Mammary epithelial cell (primary cell): ENCODE data around the gene ZMAT3.

Experiments used
- CTCF ChIP-seq, 2 donors: IDR thresholded peaks in 1 of 2; conservative IDR thresholded peaks in 1 of 2; 2 replicates each; pipeline ENCODE4 v1.5.1; 2011 to 2012; ENCODE audit warnings: inconsistent platforms in 2 of 2, low read length in 2 of 2, mild to moderate bottlenecking in 2 of 2, control low read depth in 1 of 2, low read depth in 1 of 2; ENCODE audit not compliant: insufficient read depth in 1 of 2; ENCODE audit errors: extremely low read depth in 1 of 2
- EZH2 ChIP-seq: IDR thresholded peaks from 2 replicates; pipeline ENCODE4 v1.6.1; 2012; ENCODE audit warnings: low read length, inconsistent platforms, borderline replicate concordance

DNA sequence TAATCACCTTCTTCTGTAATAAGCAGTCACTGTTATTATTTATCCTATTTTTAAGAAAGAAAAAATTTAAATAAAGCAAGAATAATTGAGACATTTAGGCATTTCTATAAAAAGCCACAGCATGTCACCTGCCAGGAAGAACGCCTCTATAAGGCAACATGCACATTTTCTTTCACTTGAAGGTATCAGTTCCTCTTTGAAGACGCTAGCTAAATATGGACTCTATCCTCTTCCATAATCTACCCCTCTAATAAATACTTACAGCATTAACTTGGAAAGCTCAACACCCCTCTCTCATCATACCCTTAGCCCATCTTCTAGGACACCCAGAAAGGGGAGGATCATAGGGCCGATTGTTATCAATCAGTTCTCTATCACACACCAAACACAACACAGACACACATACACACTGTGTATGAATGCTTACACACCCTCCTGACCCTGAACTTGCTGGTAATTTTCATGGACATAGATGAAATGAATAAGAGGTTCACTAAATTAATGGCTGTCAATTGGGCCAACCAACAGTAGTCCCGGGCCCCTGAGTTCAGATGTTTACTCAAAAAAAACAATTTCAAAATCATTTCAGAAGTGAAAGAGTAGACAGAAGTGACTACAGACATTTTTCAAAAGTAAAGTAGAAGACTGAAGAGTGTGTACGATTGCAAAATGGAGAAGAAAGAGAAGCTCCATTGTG, 102.5 kb downstream of the ZMAT3 start:
- no peak for TF ChIP-seq CTCF (conservative IDR thresholded peaks at IDR 0.05 in 1 of 2, IDR thresholded peaks at IDR 0.05 in 1 of 2; ENCODE audit: extremely low read depth in 1 of 2, insufficient read depth in 1 of 2, low read depth in 1 of 2, low read length in 2 of 2)
- no peak for TF ChIP-seq EZH2
